HL-60 (cell line): Measurements from ENCODE around the gene ATP8A2.

Experiments
- CTCF ChIP-seq: IDR thresholded peaks from one replicate; pipeline ENCODE4 v1.5.1; 2011; ENCODE audit warnings: low read length, control low read depth, inconsistent platforms; ENCODE audit not compliant: insufficient read depth
- TF ChIP-seq, protein P1 (sequence below): IDR thresholded peaks from 2 replicates; pipeline ENCODE4 v1.6.1; 2012; ENCODE audit warnings: low read depth; ENCODE audit not compliant: insufficient replicate concordance

DNA sequence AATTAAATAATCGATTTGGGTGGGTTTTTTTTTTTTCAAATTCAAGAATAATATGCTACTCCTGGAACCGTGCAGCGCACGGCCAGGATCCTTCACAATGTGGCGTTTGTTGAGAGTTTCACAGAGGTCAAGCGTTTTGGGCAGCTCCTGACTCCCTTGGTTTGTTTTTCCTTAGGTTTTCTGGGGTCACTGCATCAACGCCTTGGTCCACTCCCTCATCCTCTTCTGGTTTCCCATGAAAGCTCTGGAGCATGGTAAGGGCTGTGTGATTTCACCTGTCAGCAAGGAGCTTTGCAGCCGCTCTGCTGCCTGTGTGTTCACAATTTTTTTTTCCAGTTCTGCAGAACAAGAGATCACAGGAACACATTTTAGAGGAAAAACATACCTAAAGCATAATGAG is 467.6 kb downstream of the ATP8A2 start:
- TF ChIP-seq, protein P1, sequence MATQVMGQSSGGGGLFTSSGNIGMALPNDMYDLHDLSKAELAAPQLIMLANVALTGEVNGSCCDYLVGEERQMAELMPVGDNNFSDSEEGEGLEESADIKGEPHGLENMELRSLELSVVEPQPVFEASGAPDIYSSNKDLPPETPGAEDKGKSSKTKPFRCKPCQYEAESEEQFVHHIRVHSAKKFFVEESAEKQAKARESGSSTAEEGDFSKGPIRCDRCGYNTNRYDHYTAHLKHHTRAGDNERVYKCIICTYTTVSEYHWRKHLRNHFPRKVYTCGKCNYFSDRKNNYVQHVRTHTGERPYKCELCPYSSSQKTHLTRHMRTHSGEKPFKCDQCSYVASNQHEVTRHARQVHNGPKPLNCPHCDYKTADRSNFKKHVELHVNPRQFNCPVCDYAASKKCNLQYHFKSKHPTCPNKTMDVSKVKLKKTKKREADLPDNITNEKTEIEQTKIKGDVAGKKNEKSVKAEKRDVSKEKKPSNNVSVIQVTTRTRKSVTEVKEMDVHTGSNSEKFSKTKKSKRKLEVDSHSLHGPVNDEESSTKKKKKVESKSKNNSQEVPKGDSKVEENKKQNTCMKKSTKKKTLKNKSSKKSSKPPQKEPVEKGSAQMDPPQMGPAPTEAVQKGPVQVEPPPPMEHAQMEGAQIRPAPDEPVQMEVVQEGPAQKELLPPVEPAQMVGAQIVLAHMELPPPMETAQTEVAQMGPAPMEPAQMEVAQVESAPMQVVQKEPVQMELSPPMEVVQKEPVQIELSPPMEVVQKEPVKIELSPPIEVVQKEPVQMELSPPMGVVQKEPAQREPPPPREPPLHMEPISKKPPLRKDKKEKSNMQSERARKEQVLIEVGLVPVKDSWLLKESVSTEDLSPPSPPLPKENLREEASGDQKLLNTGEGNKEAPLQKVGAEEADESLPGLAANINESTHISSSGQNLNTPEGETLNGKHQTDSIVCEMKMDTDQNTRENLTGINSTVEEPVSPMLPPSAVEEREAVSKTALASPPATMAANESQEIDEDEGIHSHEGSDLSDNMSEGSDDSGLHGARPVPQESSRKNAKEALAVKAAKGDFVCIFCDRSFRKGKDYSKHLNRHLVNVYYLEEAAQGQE, result no peak
- TF ChIP-seq CTCF, result no peak
